Osteocyte (in vitro differentiated cells): Measurements from ENCODE around the gene NCKAP1. TPM values are rescaled to one million over a fixed set of nuclear protein-coding genes. Genes with fewer than 3 reads are reported as not detected.

Source experiments
- DNase-seq: peaks from one replicate; pipeline ENCODE4 v3.0.0; 2021; ENCODE audit warnings: mixed read lengths; ENCODE audit not compliant: unreplicated experiment; ENCODE audit errors: extremely low spot score
- H3K27ac Mint-ChIP-seq: one replicate; pipeline ENCODE4 v1.8.0; 2021; ENCODE audit warnings: mild to moderate bottlenecking, mixed read lengths; ENCODE audit not compliant: unreplicated experiment
- H3K27me3 Mint-ChIP-seq: one replicate; pipeline ENCODE4 v1.8.0; 2021; ENCODE audit warnings: mixed read lengths; ENCODE audit not compliant: unreplicated experiment
- H3K36me3 Mint-ChIP-seq: one replicate; pipeline ENCODE4 v1.8.0; 2021; ENCODE audit warnings: mixed read lengths; ENCODE audit not compliant: unreplicated experiment
- H3K4me1 Mint-ChIP-seq: one replicate; pipeline ENCODE4 v1.8.0; 2021; ENCODE audit warnings: mixed read lengths; ENCODE audit not compliant: unreplicated experiment
- H3K4me3 Mint-ChIP-seq: one replicate; pipeline ENCODE4 v1.8.0; 2021; ENCODE audit warnings: mild to moderate bottlenecking, moderate library complexity, mixed read lengths; ENCODE audit not compliant: unreplicated experiment
- H3K9me3 Mint-ChIP-seq: one replicate; pipeline ENCODE4 v1.8.0; 2021; ENCODE audit warnings: mixed read lengths; ENCODE audit not compliant: unreplicated experiment
- total RNA-seq: library from RNA; stranded (reverse); gene quantifications from 2 replicates; pipeline ENCODE4 v1.2.1, GENCODE V29; 2021
- TF ChIP-seq, protein P1 (sequence below): fragments of 200-600 bp; sonication (generic); IDR thresholded peaks from 2 replicates; pipeline ENCODE4 v1.5.0; 2021; ENCODE audit warnings: antibody characterized with exemption, mild to moderate bottlenecking, moderate library complexity

NCKAP1 gene
- total RNA-seq, 1 donor from 2014 or later = 165 TPM

GRCh38 chr2:182901748-182902147 lies 136.5 kb downstream of the NCKAP1 start:
- no peak overlapping the region for H3K27ac Mint-ChIP-seq
- TF ChIP-seq, protein P1, sequence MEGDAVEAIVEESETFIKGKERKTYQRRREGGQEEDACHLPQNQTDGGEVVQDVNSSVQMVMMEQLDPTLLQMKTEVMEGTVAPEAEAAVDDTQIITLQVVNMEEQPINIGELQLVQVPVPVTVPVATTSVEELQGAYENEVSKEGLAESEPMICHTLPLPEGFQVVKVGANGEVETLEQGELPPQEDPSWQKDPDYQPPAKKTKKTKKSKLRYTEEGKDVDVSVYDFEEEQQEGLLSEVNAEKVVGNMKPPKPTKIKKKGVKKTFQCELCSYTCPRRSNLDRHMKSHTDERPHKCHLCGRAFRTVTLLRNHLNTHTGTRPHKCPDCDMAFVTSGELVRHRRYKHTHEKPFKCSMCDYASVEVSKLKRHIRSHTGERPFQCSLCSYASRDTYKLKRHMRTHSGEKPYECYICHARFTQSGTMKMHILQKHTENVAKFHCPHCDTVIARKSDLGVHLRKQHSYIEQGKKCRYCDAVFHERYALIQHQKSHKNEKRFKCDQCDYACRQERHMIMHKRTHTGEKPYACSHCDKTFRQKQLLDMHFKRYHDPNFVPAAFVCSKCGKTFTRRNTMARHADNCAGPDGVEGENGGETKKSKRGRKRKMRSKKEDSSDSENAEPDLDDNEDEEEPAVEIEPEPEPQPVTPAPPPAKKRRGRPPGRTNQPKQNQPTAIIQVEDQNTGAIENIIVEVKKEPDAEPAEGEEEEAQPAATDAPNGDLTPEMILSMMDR = no peak
- peaks cover 10% of the 10 kb centered on the region for H3K4me1 Mint-ChIP-seq

DNA sequence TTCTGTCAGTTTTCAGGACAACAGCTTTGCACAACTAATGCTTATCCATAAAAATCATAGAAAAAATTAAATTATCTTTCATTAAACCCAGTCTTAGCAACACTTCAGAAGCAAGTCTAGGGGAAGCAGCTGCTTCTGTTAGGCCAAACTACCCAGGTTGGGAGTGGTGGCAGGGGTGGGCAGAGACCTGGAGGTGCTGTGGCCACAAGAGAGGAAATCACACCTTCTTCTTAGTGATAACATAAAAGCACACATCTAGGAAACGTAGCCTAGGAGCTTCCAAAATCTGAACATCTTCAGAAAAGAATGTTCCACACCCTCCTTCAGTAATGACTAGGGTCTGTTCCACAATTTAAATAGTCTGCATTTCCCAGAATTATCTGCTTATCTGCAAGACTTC lies 139.5 kb downstream of the NCKAP1 start:
- H3K9me3 Mint-ChIP-seq = no peaks in the 10 kb centered on the region
- no peaks in the 10 kb centered on the region for H3K27me3 Mint-ChIP-seq
- H3K27ac Mint-ChIP-seq = no peak overlapping the region
- H3K4me1 Mint-ChIP-seq = peaks cover 8% of the 10 kb centered on the region
- no peak for DNase-seq
- TF ChIP-seq, protein P1 = no peak
- H3K36me3 Mint-ChIP-seq = no peaks in the 10 kb centered on the region
- no peak overlapping the region for H3K4me3 Mint-ChIP-seq

More at GRCh38 chr2:182901748-182902147, 136.5 kb downstream of the NCKAP1 start:
- no peaks in the 10 kb centered on the region for H3K9me3 Mint-ChIP-seq
- H3K36me3 Mint-ChIP-seq = peaks cover 9% of the 10 kb centered on the region
- H3K27me3 Mint-ChIP-seq = no peaks in the 10 kb centered on the region
- no peak overlapping the region for H3K4me3 Mint-ChIP-seq
- no peak for DNase-seq

DNA sequence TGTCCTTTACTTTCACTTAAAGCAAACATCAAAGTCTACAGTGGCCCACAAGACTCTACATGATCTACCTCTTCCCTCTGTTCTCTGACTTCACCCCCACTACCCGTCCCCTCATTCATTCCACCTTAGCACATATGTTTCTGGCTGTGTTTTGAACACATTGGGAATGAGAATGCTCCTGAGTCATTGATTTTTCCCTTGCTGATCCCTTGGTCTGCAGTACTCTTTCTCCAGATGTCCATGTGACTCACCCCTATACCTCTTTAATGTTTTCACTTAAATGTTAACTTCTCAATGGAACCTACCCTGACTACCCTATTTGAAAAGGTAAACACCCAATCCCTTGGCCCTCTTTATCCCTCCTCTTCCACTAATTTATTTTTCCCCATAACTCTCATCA lies 141.1 kb downstream of the NCKAP1 start:
- H3K27ac Mint-ChIP-seq = no peak overlapping the region
- H3K9me3 Mint-ChIP-seq = no peaks in the 10 kb centered on the region
- H3K36me3 Mint-ChIP-seq = no peaks in the 10 kb centered on the region
- H3K4me3 Mint-ChIP-seq = no peak overlapping the region
- DNase-seq = no peak
- H3K27me3 Mint-ChIP-seq = no peaks in the 10 kb centered on the region
- peaks cover 8% of the 10 kb centered on the region for H3K4me1 Mint-ChIP-seq
- TF ChIP-seq, protein P1 = no peak

DNA sequence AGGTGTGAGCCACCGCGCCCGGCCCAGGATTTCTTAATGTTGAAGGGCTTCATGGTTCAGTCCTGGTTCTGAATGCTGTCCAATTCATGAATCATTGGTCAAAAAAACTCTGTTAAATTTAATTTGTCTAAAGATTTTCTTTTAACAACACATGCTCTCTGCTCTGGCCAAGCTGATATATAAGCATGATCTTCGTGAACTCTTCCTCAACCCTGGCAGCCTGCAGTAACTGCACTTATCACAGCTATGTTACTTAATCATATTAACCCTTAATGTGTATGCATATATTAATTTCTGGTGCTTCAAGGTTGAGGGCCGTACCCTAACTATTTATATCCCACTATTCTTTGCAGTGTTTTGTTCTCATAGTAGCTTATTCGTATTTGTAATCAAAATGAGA lies 142.5 kb downstream of the NCKAP1 start:
- Mint-ChIP-seq H3K27me3 (no peaks in the 10 kb centered on the region), H3K27ac (no peak overlapping the region), H3K4me3 (no peak overlapping the region), H3K36me3 (no peaks in the 10 kb centered on the region), H3K4me1 (peaks cover 17% of the 10 kb centered on the region), H3K9me3 (no peaks in the 10 kb centered on the region)
- DNase-seq = no peak
- TF ChIP-seq, protein P1 = no peak

- TF ChIP-seq, protein P1 = no peak
- Mint-ChIP-seq H3K4me3 (no peak overlapping the region), H3K9me3 (no peaks in the 10 kb centered on the region), H3K27ac (no peak overlapping the region), H3K36me3 (no peaks in the 10 kb centered on the region), H3K27me3 (no peaks in the 10 kb centered on the region), H3K4me1 (peaks cover 19% of the 10 kb centered on the region)
- DNase-seq = no peak
Observed at GRCh38 chr2:182895169-182895568, 143.1 kb downstream of the NCKAP1 start.
